ENCODE measurements around the gene PSMD11. TPM values are rescaled to one million over a fixed set of nuclear protein-coding genes. Genes with fewer than 3 reads are reported as not detected.
"Not testable (repeated sequence)": the region's sequence is repeated elsewhere in the genome, so short reads cannot be mapped to it uniquely, and the experiment has no call there.

The PSMD11 gene
- total RNA-seq, 4 donors from 2014 or later: 41.7 to 68.7 (median 64.9) TPM

DNA sequence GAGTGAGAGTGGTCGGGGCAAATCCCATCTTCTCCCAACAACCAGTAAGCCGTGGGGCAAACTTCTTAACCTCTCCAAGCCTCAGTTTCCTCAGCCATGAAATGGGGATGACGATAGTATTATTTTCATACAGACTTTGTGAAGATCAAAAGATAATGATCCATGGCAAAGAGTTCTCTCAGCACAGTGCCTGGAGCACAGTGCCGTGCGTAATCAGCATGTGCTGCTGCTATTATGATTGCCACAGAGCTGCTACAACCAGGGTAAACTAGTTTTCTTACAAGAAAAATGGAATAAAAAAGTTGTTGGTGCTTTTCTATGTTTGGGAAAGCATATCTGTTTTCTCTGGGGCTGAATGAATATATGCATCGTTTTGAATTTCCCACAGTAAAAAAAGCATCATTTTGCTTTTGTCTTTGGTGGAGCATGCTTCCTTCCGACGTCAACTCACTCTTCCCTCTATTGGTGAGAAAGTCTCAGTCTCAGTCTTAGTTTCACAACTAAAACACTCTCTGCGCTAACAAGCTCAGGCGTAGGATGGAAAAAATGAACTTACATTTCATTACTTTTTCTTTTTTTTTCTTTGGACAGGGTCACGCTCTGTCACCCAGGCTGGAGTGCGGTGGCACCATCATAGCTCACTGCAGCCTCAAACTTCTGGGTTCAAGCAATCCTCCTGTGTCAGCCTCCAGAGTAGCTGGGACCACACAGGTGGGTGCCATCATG, 79.7 kb downstream of the PSMD11 start:
- no peak for ATAC-seq
- peaks cover 0 to 15% (median 4%) of the 10 kb centered on the region in 3 donors for H3K4me1 ChIP-seq
- TF ChIP-seq POLR2A (IDR thresholded peaks at IDR 0.05): no peak
- no peak for TF ChIP-seq EP300 (IDR thresholded peaks at IDR 0.05)
- TF ChIP-seq, protein P1, sequence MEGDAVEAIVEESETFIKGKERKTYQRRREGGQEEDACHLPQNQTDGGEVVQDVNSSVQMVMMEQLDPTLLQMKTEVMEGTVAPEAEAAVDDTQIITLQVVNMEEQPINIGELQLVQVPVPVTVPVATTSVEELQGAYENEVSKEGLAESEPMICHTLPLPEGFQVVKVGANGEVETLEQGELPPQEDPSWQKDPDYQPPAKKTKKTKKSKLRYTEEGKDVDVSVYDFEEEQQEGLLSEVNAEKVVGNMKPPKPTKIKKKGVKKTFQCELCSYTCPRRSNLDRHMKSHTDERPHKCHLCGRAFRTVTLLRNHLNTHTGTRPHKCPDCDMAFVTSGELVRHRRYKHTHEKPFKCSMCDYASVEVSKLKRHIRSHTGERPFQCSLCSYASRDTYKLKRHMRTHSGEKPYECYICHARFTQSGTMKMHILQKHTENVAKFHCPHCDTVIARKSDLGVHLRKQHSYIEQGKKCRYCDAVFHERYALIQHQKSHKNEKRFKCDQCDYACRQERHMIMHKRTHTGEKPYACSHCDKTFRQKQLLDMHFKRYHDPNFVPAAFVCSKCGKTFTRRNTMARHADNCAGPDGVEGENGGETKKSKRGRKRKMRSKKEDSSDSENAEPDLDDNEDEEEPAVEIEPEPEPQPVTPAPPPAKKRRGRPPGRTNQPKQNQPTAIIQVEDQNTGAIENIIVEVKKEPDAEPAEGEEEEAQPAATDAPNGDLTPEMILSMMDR (IDR thresholded peaks at IDR 0.05): no peak
- no peak for TF ChIP-seq POLR2AphosphoS5 (IDR thresholded peaks at IDR 0.05)
- H3K4me3 ChIP-seq: no peak overlapping the region
- H3K36me3 ChIP-seq: no peaks in the 10 kb centered on the region
- 83 to 87% methylated on average over 8 to 12 of the region's 12 CpGs for WGBS, 2 donors (ENCODE audit: low coverage in 1 of 2)
- no peaks in the 10 kb centered on the region for H3K9me3 ChIP-seq
- H3K27me3 ChIP-seq: no peaks in the 10 kb centered on the region
- H3K27ac ChIP-seq: no peak overlapping the region

DNA sequence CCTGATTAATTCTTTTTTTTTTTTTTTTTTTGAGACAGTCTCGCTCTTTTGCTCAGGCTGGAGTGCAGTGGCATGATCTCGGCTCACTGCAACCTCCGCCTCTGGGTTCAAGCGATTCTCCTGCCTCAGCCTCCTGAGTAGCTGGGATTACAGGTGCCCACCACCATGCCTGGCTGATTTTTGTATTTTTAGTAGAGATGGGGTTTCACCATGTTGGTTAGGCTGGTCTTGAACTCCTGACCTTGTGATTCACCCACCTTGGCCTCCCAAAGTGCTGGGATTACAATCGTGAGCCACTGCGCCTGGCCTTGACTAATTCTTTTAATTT, 80.2 kb downstream of the PSMD11 start:
- H3K36me3 ChIP-seq, ATAC-seq, H3K27ac ChIP-seq, H3K4me3 ChIP-seq, H3K9me3 ChIP-seq, H3K27me3 ChIP-seq: not testable (repeated sequence)
- WGBS, 2 donors (ENCODE audit: low coverage in 1 of 2): 94% methylated on average over 6 of the region's 6 CpGs; no CpG with 5 or more reads in 1 of the 2 donors
- H3K4me1 ChIP-seq: peaks cover 0 to 10% (median 3%) of the 10 kb centered on the region in 3 donors

DNA sequence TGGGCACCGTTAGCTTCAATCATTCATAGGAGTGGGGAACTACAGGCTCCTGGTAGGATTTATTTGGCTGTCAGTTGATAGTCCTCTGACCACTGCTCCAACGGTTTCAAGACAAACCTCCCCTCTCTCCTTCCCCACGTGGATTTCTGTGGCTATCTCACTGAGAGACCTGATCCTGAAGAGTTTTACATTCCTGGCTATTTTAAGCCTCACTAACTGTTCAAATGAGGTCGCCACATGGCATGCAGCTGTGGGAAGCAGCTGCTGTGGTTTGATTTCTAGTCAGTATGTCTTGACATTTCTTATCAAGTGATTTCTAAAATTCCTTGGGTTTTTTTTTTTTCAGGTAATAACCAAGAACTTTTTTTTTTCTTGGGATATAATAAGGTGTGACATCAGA, 80.8 kb downstream of the PSMD11 start:
- Histone ChIP-seq H3K27ac (no peak overlapping the region), H3K9me3 (no peaks in the 10 kb centered on the region), H3K36me3 (no peaks in the 10 kb centered on the region), H3K27me3 (no peaks in the 10 kb centered on the region), H3K4me3 (no peak overlapping the region), H3K4me1 (peaks cover 0 to 4% (median 3%) of the 10 kb centered on the region in 3 donors)
- TF ChIP-seq EP300 (IDR thresholded peaks at IDR 0.05): no peak
- TF ChIP-seq POLR2A (IDR thresholded peaks at IDR 0.05): no peak
- TF ChIP-seq, protein P1 (IDR thresholded peaks at IDR 0.05): no peak
- no peak for TF ChIP-seq POLR2AphosphoS5 (IDR thresholded peaks at IDR 0.05)
- 13 to 35% methylated on average over 1 to 4 of the region's 4 CpGs for WGBS, 2 donors (ENCODE audit: low coverage in 1 of 2)
- ATAC-seq: no peak

DNA sequence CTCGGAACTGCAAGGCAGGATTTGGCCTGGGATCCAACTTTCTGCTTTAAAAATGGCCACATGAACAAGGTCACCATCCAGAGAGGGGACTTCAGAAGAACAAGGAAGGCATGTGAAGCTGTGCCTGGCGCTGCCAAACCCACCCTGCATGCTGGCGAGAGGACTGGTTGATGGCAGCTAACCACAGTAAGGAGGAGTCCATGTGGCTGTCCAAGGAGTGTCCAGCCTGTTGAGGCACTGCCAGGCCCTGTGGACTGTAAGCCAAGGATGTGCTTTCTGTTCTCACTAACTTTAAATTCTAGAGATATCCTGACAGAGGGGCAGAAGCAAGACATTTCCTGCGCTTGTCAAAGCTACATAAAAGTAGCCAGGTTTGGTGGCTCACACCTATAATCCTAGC, 82.8 kb downstream of the PSMD11 start:
- 84 to 100% methylated on average over 2 of the region's 4 CpGs for WGBS, 2 donors (ENCODE audit: low coverage in 1 of 2)
- H3K4me1 ChIP-seq: no peaks in the 10 kb centered on the region
- no peak overlapping the region for H3K27ac ChIP-seq
- no peaks in the 10 kb centered on the region for H3K27me3 ChIP-seq
- H3K4me3 ChIP-seq: no peak overlapping the region
- ATAC-seq: no peak
- no peaks in the 10 kb centered on the region for H3K36me3 ChIP-seq
- H3K9me3 ChIP-seq: no peaks in the 10 kb centered on the region
- TF ChIP-seq POLR2A (IDR thresholded peaks at IDR 0.05): no peak
- TF ChIP-seq EP300 (IDR thresholded peaks at IDR 0.05): no peak
- TF ChIP-seq POLR2AphosphoS5 (IDR thresholded peaks at IDR 0.05): no peak
- TF ChIP-seq, protein P1 (IDR thresholded peaks at IDR 0.05): no peak

DNA sequence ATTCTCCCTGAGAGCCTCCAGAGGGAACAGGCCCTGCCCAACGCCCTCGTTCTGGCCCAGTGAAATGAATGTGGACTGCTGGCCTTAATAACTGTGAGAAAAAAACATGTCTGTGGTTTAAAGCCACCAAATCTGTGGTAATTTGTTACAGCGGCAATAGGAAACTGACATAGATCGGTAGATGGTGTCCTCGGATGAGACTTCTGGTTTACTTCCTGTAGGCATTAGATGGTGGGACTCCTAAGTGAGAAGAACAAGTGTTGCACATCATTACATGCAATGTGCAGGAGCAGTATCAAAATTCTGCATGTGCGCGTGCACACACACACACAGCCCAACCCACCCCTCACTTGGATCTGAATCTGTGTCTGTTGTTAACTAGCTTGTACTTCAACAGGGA, 84.5 kb downstream of the PSMD11 start:
- no peaks in the 10 kb centered on the region for H3K36me3 ChIP-seq
- no peak for ATAC-seq
- 63 to 98% methylated on average over 3 to 5 of the region's 7 CpGs for WGBS, 2 donors (ENCODE audit: low coverage in 1 of 2)
- no peak overlapping the region for H3K27ac ChIP-seq
- no peak overlapping the region for H3K4me3 ChIP-seq
- TF ChIP-seq EP300 (IDR thresholded peaks at IDR 0.05) (no peak), POLR2AphosphoS5 (IDR thresholded peaks at IDR 0.05) (no peak), POLR2A (IDR thresholded peaks at IDR 0.05) (no peak)
- TF ChIP-seq, protein P1 (IDR thresholded peaks at IDR 0.05): no peak
- no peaks in the 10 kb centered on the region for H3K9me3 ChIP-seq
- H3K4me1 ChIP-seq: no peaks in the 10 kb centered on the region
- no peaks in the 10 kb centered on the region for H3K27me3 ChIP-seq

Measured in gastroesophageal sphincter (tissue), 4 donors.